GM18508 (cell line): ENCODE results near the gene FAM163A.
"Not testable (repeated sequence)": the region's sequence is repeated elsewhere in the genome, so short reads cannot be mapped to it uniquely, and the experiment has no call there.

Source experiments
- ATAC-seq: cut with Tn5 transposase; IDR thresholded peaks from one replicate; pipeline ENCODE4 v1.9.1; 2021; ENCODE audit warnings: moderate number of reproducible peaks; ENCODE audit not compliant: insufficient read depth, unreplicated experiment

FAM163A gene

GRCh38 chr1:179786815-179787685 lies 44.0 kb downstream of the FAM163A start:
- no peak for ATAC-seq

GRCh38 chr1:179788259-179788658 lies 45.2 kb downstream of the FAM163A start:
- no peak for ATAC-seq

- no peak for ATAC-seq
Observed at GRCh38 chr1:179793281-179793680, 50.2 kb downstream of the FAM163A start.

- no peak for ATAC-seq
Observed at GRCh38 chr1:179794146-179794545, 51.1 kb downstream of the FAM163A start.

DNA sequence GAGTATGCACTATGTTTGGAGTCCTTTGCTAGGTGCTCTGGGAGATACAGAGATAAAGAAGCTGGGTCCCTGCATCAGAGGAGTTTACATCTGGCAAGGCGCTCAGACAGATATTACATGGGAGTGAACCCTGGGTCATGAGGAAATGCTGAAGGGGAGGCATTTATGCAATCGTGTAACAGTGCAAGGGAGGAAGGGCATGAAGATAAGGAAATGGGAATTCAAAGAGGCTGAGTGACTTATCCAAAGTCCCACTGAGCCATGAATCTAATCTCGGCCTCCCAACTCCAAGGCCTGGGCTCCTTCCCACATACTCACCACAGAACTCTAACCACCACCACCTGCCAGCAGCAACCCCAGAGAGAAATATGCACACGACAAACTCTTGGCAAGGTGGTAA lies 51.6 kb downstream of the FAM163A start:
- ATAC-seq: no peak

DNA sequence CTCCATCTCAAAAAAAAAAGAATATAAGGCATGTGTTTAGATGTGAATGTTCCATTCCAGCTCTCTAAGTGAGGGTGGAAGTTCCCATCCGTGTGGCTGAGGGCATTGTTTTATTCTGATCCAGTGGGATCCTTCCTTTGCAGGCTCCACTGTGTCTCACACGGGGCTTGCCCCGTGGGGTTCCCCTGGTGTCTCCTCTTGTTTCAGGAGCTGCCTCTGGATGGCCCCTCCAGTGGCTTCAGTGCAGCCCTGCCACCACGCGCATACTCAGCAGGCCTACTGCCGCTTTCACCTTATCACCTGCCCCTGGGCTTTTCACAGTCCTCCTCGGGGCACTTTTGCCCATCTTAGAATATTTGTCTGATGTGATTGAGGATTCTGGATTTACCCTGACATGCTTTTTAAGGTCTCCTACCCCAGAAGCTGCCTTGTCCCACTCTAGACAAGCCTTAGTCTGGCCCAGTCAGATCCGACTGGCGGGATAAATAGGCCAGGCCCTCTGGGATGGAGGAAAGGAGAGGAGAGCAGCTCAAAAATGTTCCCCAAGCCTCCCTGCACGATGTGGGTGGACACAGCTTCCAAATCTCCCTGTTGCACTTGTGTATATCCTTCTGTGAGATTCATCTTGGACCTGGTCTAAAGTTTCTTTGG lies 55.2 kb downstream of the FAM163A start:
- no peak for ATAC-seq

GRCh38 chr1:179798864-179799516 lies 55.9 kb downstream of the FAM163A start:
- no peak for ATAC-seq

GRCh38 chr1:179800481-179800880 lies 57.4 kb downstream of the FAM163A start:
- ATAC-seq: no peak

DNA sequence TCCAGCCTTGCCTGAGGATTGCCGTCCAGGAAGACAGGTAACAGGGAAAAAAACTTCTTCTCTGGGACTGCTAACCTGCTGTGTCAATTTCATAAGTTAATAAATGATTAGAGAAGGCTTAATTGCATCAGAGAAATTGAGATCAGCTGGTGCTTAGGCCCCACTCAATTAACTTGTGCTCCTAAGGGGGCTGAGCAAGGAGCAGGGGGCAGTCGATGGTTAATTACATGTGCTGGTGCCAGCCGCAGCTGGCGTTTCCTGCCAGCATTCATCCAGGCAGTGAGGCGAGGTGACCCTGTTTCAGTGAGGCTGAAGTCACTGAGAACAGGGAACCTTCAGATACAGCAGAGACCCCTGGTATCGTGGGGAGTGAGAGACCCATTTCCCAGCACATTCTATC lies 60.0 kb downstream of the FAM163A start:
- ATAC-seq: no peak

DNA sequence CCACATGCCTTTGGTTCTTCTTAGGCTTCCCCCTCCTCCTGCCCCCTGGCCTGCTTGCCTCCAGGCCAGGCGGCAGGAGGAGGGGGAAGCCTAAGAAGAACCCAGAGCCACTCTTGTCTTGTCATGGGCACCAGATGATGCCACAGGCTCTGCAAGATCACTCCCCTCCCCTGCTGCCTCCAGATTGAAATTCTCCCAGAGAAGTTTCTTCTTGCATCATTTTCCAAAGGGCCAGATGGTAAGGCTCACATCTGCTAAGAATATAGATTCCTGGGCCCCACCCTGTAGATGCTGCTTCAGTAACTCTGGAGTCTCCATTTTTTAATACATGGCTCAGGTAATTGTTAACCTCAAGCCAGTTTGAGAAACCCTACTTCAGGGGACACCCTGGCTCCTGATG lies 60.8 kb downstream of the FAM163A start:
- no peak for ATAC-seq

- not testable (repeated sequence) for ATAC-seq
Observed at GRCh38 chr1:179804417-179804816, 61.3 kb downstream of the FAM163A start.

GRCh38 chr1:179805291-179806195 lies 62.5 kb downstream of the FAM163A start:
- no peak for ATAC-seq

GRCh38 chr1:179806333-179806732 lies 63.2 kb downstream of the FAM163A start:
- ATAC-seq: no peak

- ATAC-seq: no peak
Observed at GRCh38 chr1:179807291-179807690, 64.2 kb downstream of the FAM163A start.

DNA sequence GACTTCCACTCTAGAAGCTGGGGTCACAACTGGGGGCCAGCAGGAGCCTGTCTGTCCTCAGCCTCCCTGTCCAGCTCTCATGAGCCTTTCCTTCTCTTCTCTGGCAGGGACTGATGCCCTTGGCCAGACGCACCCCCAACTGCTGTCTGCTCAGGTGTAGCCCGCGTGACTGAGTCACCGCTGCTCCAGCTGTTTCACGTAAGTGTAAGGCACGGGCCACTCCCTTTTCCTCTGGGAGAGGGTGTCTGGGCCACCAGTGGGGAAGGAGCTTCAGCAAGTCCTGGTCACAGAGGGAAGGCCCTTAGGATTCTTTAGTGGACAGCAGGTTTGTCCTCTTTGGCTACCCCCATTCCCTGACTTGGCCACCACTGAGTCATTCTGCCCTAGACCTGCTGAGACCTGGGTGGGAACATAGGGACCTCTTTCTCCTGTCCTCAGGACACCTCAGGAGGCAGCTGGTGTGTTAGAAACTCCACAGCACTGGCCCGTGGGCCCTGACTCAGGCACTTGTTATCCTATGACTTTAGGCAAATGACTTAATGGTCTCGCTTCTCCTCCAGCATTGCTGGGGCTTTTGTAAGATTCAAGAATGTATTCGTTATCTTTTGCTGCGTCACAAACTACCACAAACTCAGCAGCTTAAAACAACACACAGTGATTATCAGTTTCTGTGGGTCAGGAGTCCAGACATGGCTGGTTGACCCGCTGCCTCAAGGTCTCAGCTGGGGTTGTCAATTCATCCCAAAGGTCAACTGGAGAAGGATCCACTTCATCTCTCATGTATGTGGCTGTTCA lies 64.8 kb downstream of the FAM163A start:
- ATAC-seq: no peak

- ATAC-seq: no peak
Observed at GRCh38 chr1:179808503-179808902, 65.4 kb downstream of the FAM163A start.

DNA sequence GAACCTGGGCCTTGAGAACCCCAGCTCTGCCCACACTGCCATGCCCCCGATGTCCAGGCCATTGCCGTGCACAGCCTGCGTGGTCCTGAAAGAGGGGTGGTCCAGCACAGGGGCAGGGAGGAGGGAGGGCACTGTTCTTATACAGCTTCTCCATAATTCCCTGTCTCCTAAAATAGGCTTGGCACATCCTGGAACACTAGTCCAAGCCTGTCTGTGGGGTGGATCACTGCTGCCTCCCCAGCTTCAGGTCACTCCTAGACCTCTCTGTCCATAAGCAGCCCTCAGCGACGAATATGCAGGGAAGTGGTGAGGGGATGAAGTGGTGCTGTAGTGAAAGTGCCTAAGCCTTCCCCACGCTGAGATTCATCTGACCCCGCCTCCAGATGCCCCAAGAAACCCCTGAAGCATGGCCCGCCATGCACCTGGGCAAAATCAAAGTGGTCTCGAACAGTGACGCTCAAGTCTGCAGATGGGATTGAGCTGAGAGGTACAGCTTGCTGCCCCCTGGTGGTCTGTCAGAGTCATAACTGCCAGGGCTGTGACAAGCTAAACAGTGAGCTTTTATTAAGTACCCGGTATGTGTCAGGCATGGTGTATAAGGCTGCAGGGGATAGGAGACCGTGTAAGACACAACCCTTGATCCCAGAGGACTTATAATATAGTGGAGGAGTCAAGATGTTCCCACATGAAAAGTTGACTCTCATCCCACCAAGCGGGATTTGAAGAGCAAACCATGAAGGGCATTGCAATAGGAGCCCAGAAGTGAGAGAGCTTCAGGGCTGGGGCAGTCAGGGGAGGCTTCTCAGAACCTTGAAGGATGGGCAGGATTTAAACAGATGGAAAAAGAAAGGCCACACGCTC lies 66.6 kb downstream of the FAM163A start:
- ATAC-seq: peak; percentile 75

- no peak for ATAC-seq
Observed at GRCh38 chr1:179810367-179810715, 67.2 kb downstream of the FAM163A start.
